Occipital lobe (tissue), 2 donors: ENCODE results near the gene SORCS2. TPM values are rescaled to one million over a fixed set of nuclear protein-coding genes. Genes with fewer than 3 reads are reported as not detected.
A peak's percentile ranks its signal among the peaks of the same experiment; 100 is the strongest.

Experiments
- DNase-seq: peaks from one replicate; lab custom pipeline; 2025; lab: John Stamatoyannopoulos, UW
- total RNA-seq: library from RNA; depleted of rRNA; stranded (reverse); fragments of >200 nt; gene quantifications from one replicate; pipeline ENCODE4 v1.2.3, GENCODE V29; 2014

SORCS2 gene
- total RNA-seq, 1 donor from 2014 or later, result 4.1 TPM

DNA sequence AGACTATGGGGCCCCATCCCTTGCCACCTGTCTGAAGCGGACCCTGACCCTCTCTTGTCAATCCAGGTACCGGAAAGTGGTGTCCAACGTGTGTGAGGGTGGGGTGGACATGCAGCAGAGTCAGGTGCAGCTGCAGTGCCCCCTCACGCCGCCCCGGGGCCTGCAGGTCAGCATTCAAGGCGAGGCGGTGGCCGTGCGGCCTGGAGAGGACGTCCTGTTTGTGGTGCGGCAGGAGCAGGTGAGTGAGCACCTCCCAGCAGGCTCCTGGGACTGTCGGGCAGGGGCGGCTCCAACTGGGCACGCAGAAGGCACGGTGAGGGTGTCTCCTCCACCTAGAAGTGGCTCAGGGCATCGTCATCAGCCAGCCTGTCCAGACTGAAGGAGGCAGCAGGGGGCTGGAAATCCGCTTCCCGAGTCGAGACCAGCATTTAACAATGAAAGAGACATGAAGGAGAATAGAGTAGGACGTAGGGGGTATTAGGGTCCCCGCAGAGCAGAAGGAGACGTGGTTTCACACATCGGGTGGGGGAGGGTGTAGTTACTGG is 525.7 kb downstream of the SORCS2 start:
- no peak for DNase-seq

DNA sequence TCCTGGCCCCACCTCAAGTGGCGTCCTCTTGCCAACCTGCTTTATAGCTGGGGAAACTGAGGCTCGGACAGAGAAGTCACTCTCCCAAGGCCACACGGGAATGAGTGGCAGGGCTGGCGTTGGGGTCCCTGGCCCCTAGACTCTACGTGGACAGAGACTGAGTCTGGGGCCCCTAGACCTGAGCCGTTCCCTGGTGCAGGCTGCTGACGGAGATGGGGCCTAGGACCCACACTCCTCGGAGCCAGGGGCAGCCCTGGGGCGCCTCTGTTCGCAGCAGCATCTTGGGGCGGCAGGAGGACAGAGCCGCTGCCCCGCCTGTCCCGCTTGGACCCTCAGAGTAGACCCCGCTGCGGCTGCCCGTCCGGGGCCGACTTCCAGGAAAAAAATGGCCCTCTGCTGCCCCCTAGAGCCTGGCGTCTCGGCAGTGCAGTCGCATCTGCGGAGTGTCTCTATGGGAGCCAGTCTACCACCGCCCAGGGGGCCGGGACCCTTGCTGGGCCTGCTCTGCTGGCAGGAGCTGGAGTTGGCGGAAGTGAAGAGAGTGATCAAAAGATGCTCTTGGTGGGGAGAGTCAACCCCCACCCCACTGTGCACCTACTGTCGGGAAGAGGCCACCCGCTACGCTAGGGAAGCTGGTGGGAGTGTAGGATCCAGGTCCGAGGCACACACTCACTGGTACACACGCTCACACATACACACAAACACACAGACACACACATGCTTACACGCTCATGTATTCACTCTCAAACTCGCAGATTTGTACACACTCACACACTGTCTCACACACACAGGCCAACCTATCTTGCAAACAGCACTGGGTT is 527.2 kb downstream of the SORCS2 start:
- DNase-seq, result peak; percentile 43

DNA sequence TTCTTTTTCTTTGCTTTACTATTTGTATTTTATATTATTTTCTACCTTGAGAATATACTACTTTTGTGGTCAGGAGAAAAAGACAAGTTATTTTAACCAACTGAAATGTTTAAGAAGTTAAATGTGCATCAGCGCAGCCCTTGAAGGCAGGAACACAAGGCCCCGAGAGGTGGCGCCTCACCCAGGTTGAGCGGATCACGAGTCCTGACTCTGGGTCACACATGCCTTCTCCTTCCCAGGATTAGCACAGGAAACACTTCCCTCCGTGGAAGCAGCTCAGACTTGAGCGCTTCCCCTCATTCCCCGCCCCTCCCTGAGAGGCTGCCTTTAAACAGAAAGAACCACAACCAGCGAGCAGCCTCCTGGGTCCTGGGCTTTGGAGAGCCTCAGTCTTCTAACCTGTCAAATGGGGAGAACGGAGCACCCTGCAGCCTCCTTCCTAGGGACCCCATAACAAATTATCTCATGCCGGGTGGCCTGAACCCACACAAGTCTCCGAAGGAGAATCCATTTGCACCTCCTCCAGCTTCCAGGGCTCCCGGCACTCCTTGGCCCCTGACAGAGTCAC is 529.7 kb downstream of the SORCS2 start:
- no peak for DNase-seq

DNA sequence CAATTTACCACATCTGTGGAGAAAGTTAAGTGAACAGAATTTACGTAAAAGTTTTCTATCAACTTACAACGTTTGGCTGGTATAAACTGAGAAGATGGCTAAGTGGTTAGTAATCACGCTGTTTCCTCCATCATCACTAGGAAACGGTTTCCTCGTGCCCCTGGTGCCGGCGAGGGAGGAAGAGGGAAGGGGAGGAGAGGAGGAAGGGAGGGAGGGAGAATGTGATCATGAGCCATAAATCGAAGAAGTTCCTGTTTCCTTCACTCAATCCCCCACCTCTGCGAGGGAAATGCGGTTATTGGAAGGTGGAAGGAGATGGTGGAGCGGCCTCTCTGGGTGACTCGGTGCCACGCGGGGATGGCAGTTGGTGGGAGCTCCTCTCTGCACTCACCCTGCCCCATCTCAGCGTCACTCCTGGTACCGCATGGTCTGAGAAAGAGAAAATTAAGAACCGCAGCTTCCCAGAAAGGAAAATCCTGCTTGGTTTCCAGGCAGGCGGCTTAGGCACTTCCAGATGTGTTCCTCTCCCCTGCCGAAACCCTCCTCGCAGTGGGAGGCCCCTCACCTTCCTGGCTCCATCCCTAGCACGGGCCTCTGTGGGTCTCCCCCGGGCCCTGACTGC is 530.5 kb downstream of the SORCS2 start:
- DNase-seq, result no peak

DNA sequence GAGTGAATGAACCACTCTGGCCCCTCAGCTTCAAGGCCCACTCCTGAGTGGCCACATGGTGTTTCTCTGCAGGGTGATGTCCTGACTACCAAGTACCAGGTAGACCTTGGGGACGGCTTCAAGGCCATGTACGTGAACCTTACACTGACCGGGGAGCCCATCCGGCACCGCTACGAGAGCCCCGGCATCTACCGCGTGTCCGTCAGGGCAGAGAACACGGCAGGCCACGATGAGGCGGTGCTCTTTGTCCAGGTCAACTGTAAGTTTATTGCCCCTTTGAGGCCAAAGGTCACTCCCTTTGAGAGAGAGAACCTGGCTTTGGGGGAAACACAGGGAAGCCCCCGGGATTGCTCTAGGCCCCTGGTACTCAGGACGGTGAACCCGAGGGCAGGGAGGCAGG is 531.3 kb downstream of the SORCS2 start:
- DNase-seq, result no peak

DNA sequence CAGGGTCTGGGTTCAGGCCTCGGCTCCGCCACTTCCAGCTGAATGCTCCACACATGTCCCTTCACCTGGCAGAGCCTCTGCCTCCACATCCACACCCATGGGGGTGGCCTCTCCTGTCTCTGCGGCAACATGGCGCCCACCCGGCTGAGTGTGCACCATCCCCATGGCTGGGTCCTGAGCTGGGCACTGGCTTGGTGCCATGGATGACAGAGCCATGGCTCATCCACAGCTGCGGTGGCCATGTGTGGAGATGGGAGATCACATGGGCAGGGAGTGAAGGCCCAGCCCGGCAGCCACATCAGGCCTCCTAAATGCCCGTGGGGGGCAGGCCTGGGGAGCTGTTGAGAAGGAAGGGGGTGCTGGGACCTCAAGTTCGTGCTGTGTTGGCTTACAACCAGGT is 533.6 kb downstream of the SORCS2 start:
- DNase-seq, result no peak

DNA sequence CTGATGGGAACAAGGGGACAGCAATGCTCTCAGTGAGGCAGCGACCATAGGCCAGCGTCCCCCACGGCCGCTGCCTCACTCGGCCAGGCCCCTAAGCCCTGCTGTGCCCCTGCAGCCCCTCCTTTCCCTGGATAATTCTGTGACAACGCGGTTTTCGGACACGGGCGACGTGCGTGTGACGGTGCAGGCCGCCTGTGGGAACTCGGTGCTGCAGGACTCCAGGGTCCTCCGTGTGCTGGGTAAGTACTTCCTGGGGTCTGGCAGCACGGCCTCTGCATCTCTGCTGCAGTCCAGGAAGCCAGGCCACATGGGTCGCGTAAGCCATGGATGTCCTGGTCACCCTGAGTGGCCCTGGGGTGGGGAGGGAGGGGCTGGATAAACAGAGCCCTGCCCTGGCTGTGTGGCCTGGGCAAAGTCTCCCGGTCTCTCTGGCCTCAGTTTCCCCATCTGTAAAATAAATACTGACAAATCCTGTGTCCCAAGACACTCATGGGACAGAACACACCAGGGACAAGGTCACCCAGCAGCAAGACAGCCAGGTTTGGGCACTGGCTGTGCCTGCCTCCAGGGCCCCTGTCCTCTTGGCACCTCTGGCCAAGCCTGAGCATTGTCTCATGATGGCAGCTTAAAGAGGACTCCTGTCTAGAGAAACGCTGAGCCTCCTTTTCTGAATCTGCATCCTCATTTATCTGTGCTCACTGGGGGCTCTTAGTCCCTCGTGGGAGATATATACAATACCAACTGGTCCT is 534.5 kb downstream of the SORCS2 start:
- no peak for DNase-seq

DNA sequence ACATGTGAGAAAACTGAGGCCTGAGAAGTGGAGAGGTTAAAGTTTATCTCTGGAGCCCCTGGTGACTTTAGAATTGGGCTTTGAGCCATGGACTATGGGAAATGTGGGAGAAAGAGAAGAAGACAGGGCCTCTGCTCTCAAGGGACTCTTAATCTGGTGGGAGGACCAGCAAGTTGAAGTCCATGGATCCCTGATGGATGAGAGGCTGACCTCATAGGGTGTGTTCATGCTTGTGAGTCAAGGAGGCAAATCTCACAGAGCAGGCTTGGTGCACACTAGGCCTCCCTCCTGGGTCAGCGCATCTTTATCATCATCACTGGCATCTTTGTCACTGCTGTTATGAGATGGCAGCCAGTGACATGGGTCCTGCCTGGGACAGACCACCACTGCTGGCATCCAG is 535.4 kb downstream of the SORCS2 start:
- DNase-seq, result no peak

- DNase-seq, result no peak
Observed at GRCh38 chr4:7731437-7731836, 539.1 kb downstream of the SORCS2 start.

DNA sequence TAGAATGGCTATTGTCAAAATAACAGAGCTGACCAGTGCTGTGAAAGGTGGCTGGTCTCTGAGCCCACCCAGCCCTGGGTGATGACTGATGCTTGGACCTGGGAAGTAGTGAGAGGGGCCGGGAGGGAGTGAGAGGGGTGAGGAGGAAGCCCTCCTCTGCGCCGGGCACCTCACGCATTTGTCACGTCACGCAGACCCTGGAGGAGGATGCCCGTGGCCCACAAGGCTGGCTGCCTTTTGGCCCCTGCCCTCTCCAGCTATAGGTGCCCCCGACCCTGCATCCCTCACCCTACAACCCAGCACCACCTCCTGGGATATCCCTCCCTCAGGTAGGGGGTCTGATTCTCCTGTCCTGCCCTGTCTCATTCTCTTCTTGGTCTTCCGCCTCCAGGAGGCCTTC is 539.9 kb downstream of the SORCS2 start:
- DNase-seq, result no peak

DNA sequence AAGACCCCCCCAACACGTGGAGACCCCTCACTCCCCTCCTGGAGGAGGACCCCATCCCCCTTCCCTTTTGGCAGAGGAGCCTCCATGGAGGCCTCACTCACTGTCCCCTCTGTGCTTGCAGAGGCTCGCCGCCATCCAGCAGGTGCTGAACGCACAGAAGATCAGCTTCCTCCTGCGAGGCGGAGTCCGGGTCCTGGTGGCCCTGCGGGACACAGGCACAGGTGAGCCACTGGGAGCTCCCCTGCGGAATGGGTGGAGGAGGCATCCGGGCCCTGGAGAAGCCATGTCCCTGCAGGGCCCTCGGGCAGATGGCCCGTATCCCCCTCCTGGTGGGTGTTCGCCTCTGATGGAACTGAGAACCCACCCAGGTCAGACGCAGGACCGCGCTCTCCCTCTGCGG is 540.9 kb downstream of the SORCS2 start:
- no peak for DNase-seq

GRCh38 chr4:7733801-7734650 is 541.7 kb downstream of the SORCS2 start:
- no peak for DNase-seq

- no peak for DNase-seq
Observed at GRCh38 chr4:7734651-7735260, 542.4 kb downstream of the SORCS2 start.

GRCh38 chr4:7735395-7735794 is 543.1 kb downstream of the SORCS2 start:
- no peak for DNase-seq

DNA sequence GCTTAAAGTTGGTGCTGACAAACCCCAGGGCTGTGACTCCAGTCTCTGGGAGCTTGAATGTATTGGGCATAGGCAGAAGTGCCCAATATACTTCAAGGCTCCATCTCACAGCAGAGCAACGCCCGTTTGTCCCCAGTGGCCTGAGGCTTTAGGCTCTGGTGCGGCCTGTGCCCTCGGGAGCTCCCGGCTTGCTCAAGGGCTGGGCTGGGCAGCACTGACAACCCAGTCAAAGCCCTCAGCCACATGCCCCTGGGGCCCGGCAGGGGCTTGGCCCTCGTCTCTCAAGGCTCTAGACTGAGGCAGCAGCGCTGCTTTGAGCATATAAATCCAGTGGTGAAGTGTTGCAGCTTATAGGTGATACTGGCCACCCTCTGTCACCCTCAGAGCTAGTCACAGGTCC is 543.6 kb downstream of the SORCS2 start:
- DNase-seq, result no peak

- DNase-seq, result no peak
Observed at GRCh38 chr4:7736436-7737267, 544.3 kb downstream of the SORCS2 start.

DNA sequence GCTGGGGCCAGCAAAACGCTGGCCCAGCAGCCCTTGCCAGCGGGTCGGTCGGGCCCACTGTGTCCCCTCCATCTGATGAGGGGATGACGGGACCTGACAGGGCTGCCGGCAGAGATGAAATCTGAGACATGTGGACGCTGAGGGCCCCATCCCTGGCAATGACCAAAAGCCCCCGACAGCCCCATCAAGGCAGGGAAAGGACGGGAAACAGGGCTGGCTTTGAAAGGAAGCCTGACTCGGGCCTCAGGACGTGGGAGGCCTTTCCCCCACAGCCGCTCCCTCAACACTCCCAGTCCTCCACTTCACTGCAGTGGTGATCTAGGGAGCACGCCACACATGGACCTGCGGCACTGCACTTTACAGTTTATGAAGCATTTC is 544.9 kb downstream of the SORCS2 start:
- DNase-seq, result no peak

GRCh38 chr4:7737752-7738457 is 545.6 kb downstream of the SORCS2 start:
- no peak for DNase-seq
